ENCODE measurements around the gene GMDS. TPM values are rescaled to one million over a fixed set of nuclear protein-coding genes. Genes with fewer than 3 reads are reported as not detected.

GMDS gene
- total RNA-seq, 1 donor from 2014 or later: 44.5 TPM

DNA sequence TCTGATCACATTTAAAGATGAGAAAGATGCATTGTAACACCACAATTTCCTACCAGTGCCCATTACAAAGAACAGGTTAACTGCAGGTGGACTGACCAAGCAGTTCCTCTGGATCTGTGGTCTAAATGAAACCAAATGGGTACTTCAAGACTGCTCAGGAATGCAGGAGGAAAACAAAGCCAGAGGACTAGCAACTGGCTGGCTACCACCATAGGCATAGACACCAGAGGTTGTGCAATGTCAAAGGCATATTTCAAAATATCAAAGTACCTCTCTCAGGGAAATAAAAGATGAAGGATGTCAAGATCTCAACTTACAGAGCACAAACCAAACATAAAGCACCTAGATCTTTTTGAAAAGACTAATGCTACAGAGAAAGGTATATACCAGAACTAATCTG is 65.5 kb downstream of the GMDS start:
- H3K27ac Mint-ChIP-seq: no peak overlapping the region
- peaks cover 28% of the 10 kb centered on the region for H3K9me3 Mint-ChIP-seq
- H3K4me3 Mint-ChIP-seq: no peak overlapping the region
- no peak for DNase-seq (ENCODE audit: low spot score)
- H3K36me3 Mint-ChIP-seq (ENCODE audit: low read depth): peaks cover 5% of the 10 kb centered on the region
- H3K27me3 Mint-ChIP-seq (ENCODE audit: insufficient read depth): peaks cover 4% of the 10 kb centered on the region
- H3K4me1 Mint-ChIP-seq (ENCODE audit: low read depth): no peaks in the 10 kb centered on the region
- intact Hi-C loops (cut with micrococcal nuclease): no loop called here

DNA sequence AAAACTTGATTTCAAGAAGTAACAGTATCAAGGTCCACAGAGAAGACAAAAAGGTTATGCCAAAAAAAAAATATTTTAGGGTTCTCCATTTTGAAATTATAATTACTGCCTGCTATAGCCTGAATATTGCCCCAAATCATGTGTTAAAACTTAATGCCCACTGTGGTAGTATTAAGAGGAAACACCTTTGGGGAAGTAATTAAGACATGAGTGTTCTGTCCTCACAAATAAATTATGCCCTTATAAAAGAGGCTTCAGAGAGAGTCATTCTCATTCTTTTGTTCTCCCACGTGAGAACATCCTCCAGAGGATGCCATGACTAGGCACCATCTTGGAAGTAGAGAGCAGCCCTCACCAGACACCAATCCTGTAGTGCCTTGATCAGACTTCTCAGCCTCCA is 66.2 kb downstream of the GMDS start:
- intact Hi-C loops (cut with micrococcal nuclease): no loop called here
- Mint-ChIP-seq H3K36me3 (ENCODE audit: low read depth) (peaks cover 5% of the 10 kb centered on the region), H3K27me3 (ENCODE audit: insufficient read depth) (peaks cover 4% of the 10 kb centered on the region), H3K27ac (no peak overlapping the region), H3K4me1 (ENCODE audit: low read depth) (no peaks in the 10 kb centered on the region), H3K9me3 (peaks cover 28% of the 10 kb centered on the region), H3K4me3 (no peak overlapping the region)
- DNase-seq (ENCODE audit: low spot score): no peak

DNA sequence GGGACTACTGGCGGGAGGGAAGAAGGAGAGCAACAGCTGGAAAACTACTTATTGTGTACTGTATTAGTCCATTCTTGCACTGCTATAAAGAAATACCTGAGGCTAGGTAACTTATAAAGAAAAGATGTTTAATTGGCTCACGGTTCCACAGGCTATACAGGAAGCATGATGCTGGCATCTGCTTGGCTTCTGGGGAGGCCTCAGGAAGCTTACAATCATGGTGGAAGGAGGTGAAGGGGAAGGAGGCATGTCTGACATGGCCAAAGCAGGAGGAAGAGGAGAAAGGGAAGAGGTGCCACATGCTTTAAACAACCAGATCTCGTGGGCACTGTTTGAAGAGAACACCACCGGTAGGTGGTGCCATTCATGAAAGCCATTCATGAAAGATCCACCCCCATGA is 67.3 kb downstream of the GMDS start:
- Mint-ChIP-seq H3K27me3 (ENCODE audit: insufficient read depth) (peaks cover 4% of the 10 kb centered on the region), H3K36me3 (ENCODE audit: low read depth) (peaks cover 5% of the 10 kb centered on the region), H3K27ac (no peak overlapping the region), H3K4me1 (ENCODE audit: low read depth) (no peaks in the 10 kb centered on the region), H3K9me3 (peaks cover 28% of the 10 kb centered on the region), H3K4me3 (no peak overlapping the region)
- intact Hi-C loops (cut with micrococcal nuclease): no loop called here
- DNase-seq (ENCODE audit: low spot score): no peak

DNA sequence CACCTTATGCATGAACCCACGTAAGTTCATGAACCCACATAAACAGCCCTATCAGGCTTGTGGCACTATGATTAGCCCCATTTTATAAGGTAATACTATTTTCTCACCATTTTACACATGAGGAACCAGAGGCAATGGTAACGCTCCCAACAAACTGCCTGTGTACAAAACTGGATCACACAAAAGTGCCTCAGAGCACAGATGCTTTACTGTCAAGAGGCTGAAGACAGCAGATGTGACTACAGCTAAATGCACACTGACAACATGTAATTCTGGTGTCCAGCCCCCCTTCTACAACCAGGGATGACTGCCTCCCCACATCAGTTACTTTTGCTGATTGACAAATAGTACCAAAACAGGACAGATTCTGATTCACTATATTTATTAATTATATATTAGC is 69.6 kb downstream of the GMDS start:
- H3K27me3 Mint-ChIP-seq (ENCODE audit: insufficient read depth): peaks cover 4% of the 10 kb centered on the region
- peaks cover 5% of the 10 kb centered on the region for H3K36me3 Mint-ChIP-seq (ENCODE audit: low read depth)
- intact Hi-C loops (cut with micrococcal nuclease): no loop called here
- no peak overlapping the region for H3K4me3 Mint-ChIP-seq
- H3K4me1 Mint-ChIP-seq (ENCODE audit: low read depth): peaks cover 13% of the 10 kb centered on the region
- DNase-seq (ENCODE audit: low spot score): no peak
- H3K9me3 Mint-ChIP-seq: peaks cover 28% of the 10 kb centered on the region
- H3K27ac Mint-ChIP-seq: no peak overlapping the region

DNA sequence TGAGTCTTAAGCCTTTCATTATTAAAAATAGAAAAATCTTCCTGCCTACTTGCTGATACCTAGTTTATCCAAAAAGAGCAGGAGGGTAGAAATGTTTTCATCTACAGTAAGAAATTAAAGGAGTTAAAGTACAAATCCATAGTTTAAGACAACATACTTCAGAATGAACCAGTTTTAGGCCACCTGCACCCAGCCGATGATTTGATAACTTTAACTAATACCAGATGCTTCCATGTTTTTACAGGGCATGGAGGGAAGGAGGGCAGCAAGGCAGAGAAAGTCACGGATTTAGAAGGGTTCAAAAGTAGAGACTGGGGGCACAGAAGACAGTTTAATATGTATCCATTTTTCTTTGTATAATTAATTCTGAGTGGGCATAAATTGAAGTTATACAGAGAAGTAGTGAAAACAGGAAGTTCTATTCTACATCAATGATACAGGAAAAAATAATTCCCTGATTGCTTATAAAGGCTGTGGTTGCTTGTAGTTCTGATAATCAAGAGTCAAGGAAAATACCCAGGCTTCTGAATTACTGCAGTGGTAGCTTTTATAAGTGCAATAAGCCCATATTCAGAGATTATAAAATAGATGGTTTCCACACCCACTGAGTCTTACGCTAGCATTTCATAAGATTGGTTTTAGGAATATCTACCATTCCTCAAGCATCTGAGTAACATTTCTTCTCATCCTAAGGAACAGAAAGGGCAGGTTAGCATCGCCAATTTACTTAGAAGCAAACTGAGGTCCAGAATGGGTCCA is 72.0 kb downstream of the GMDS start:
- Mint-ChIP-seq H3K4me3 (no peak overlapping the region), H3K27me3 (ENCODE audit: insufficient read depth) (peaks cover 3% of the 10 kb centered on the region), H3K4me1 (ENCODE audit: low read depth) (peaks cover 13% of the 10 kb centered on the region), H3K9me3 (peaks cover 18% of the 10 kb centered on the region), H3K27ac (no peak overlapping the region), H3K36me3 (ENCODE audit: low read depth) (peaks cover 5% of the 10 kb centered on the region)
- intact Hi-C loops (cut with micrococcal nuclease): no loop called here
- no peak for DNase-seq (ENCODE audit: low spot score)

DNA sequence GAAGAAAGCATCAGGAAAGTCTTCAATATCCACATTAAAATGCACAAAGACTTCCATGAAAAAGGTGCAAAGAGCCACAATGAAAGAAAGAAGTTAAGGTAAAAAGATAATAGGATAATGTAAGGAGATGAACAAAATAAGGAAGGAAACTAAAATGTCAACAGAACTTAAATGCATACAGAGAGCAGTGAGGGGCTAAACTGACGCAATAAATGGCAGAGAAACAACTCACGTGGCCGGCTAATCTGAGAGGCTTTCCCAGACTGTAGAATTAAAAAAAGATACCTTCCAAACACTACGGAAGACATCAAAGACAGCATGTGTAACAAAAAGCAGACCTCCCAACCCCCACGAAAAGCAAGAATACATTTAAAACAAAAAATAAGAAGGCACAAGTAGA is 73.7 kb downstream of the GMDS start:
- Mint-ChIP-seq H3K36me3 (ENCODE audit: low read depth) (no peaks in the 10 kb centered on the region), H3K4me1 (ENCODE audit: low read depth) (peaks cover 13% of the 10 kb centered on the region), H3K27me3 (ENCODE audit: insufficient read depth) (no peaks in the 10 kb centered on the region), H3K4me3 (no peak overlapping the region), H3K27ac (no peak overlapping the region), H3K9me3 (peaks cover 2% of the 10 kb centered on the region)
- intact Hi-C loops (cut with micrococcal nuclease): no loop called here
- no peak for DNase-seq (ENCODE audit: low spot score)

DNA sequence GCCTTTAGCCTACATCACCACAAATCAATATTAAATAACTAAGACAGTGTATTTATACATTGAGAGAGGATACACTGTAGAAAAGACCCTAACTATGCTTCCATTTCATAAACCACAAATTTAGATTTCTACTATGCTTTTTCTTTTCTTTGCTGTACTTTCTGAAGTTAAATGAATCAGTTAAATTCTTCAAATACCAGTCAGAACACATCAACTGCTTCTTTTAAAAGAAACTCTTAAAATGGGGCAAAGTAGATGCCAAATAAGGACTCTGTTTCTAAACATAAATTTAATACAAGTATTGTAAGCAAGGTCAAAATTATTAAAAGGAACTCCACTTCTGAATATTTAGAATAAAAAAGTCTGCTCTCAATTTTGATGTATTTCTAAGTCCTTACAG is 76.9 kb downstream of the GMDS start:
- no peaks in the 10 kb centered on the region for H3K36me3 Mint-ChIP-seq (ENCODE audit: low read depth)
- no peak overlapping the region for H3K27ac Mint-ChIP-seq
- H3K27me3 Mint-ChIP-seq (ENCODE audit: insufficient read depth): no peaks in the 10 kb centered on the region
- no peak for DNase-seq (ENCODE audit: low spot score)
- H3K4me1 Mint-ChIP-seq (ENCODE audit: low read depth): peaks cover 14% of the 10 kb centered on the region
- intact Hi-C loops (cut with micrococcal nuclease): no loop called here
- H3K4me3 Mint-ChIP-seq: no peak overlapping the region
- H3K9me3 Mint-ChIP-seq: no peaks in the 10 kb centered on the region

DNA sequence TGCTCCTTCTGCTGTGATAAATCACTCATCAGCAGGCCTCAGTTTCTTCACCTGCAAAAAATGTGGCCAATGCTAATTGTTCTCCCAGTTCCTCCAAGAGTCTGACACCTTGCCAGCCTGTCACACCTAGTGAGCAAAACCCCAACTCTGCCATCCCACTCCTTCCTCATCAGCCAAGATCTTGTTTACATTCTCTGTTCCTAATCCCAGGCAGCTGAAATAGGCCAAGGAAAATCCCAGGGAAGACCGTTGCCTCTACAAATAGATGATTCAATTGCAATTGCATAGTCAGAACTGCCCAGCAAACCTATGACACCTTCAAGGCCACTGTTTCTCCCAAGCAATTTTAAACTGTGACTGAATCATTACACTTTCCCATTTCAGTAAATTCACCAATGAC is 78.7 kb downstream of the GMDS start:
- DNase-seq (ENCODE audit: low spot score): no peak
- no peak overlapping the region for H3K4me3 Mint-ChIP-seq
- H3K9me3 Mint-ChIP-seq: no peaks in the 10 kb centered on the region
- peaks cover 27% of the 10 kb centered on the region for H3K4me1 Mint-ChIP-seq (ENCODE audit: low read depth)
- no peaks in the 10 kb centered on the region for H3K27me3 Mint-ChIP-seq (ENCODE audit: insufficient read depth)
- no peak overlapping the region for H3K27ac Mint-ChIP-seq
- H3K36me3 Mint-ChIP-seq (ENCODE audit: low read depth): no peaks in the 10 kb centered on the region
- intact Hi-C loops (cut with micrococcal nuclease): no loop called here

DNA sequence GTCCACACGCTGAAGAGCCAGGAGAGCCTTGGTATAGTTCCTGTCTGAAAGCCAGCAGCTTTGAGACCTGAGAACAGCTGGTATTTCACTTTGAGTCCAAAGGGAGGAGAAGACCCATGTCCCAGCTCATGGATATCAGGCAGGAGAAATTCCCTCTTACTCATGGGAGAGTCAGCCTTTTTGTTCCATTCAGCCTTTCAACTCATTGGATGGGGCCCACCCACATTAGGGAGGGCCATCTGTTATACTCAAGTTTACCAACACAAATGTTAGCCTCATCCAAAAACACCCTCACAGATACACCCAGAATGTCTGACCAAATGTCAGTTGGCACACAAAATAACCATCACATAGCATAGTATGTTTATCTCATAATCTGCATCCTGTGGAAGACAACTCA is 80.1 kb downstream of the GMDS start:
- H3K4me3 Mint-ChIP-seq: no peak overlapping the region
- no peaks in the 10 kb centered on the region for H3K27me3 Mint-ChIP-seq (ENCODE audit: insufficient read depth)
- H3K4me1 Mint-ChIP-seq (ENCODE audit: low read depth): peaks cover 26% of the 10 kb centered on the region
- no peaks in the 10 kb centered on the region for H3K36me3 Mint-ChIP-seq (ENCODE audit: low read depth)
- DNase-seq (ENCODE audit: low spot score): no peak
- H3K27ac Mint-ChIP-seq: no peak overlapping the region
- intact Hi-C loops (cut with micrococcal nuclease): no loop called here
- H3K9me3 Mint-ChIP-seq: no peaks in the 10 kb centered on the region

DNA sequence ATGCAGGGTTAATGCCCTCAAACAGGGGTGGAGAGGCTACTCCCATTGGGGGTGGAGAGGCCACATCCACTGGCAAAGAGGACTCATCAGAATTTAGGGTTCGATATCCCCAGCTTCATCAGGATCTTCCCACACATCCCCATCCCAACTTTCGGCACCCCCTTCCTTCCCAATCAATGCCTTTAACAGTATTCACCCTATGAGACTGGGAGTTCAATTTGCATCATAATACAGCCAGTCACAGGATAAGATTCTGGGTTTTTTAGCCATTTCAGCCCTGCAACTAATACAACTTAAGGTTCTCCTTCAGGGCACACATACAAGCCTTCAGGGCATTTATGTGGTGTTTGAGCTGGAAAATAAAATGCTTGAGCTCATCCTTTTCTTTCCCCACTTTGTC is 80.9 kb downstream of the GMDS start:
- Mint-ChIP-seq H3K9me3 (no peaks in the 10 kb centered on the region), H3K4me3 (no peak overlapping the region)

DNA sequence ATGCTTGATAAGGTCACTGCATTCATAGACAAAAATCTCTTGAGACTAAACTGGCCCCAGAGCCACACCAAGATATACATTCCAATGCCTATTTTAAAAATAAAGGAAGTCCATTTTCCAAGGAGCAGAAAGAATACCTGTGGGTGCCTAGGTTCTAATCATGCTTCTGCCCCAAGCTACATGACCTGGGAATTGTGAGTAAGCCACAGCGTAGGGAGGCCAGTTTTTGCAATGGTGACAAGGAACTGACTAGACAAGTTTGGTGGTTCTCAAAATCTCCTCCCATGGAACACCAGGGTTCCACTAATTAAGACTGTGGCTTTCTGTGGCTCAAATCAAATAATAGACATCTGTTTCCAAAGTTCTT is 83.3 kb downstream of the GMDS start:
- Mint-ChIP-seq H3K27me3 (ENCODE audit: insufficient read depth) (no peaks in the 10 kb centered on the region), H3K4me3 (no peak overlapping the region), H3K27ac (peak overlapping the region; percentile 16), H3K36me3 (ENCODE audit: low read depth) (no peaks in the 10 kb centered on the region), H3K9me3 (no peaks in the 10 kb centered on the region), H3K4me1 (ENCODE audit: low read depth) (peaks cover 46% of the 10 kb centered on the region)
- DNase-seq (ENCODE audit: low spot score): no peak
- intact Hi-C loops (cut with micrococcal nuclease): loop anchor here (1.0 kb wide), 1 partner anchor 51 kb away; no protein-coding TSS in a partner anchor

More for the DNA sequence above, 80.9 kb downstream of the GMDS start:
- H3K36me3 Mint-ChIP-seq (ENCODE audit: low read depth): no peaks in the 10 kb centered on the region
- no peaks in the 10 kb centered on the region for H3K27me3 Mint-ChIP-seq (ENCODE audit: insufficient read depth)
- H3K4me1 Mint-ChIP-seq (ENCODE audit: low read depth): peaks cover 26% of the 10 kb centered on the region
- no peak for DNase-seq (ENCODE audit: low spot score)
- intact Hi-C loops (cut with micrococcal nuclease): no loop called here
- H3K27ac Mint-ChIP-seq: no peak overlapping the region

DNA sequence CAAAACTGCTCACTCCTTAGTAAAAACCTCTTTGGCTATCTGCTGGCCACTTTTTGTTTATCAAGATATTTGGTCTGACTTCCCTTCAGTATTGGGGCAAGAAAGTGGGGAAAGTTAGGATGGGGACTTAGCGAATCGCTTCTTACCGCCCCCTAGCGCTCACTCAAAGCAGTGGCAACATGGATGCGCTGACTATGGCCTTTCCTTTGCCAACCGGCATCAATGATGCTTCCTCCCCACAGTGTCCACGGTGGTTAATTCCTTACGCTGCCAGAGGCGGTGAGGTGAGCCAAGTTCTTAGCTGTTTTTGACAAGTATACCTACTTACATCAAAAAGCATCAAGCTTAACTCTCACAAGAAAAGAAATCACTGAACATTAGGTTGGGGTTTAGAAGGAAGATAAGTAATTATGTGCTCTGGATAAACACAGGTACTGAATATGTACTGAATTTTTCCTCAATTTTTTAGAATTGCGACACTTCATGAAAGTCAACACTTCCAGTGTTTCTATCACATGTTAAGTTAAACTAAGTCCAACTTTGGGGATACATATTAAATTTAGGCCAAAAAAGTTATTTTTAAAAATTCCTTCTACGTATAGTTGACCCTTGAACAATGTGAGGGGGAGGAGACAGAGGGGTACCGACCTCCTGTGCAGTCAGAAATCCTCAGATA is 86.7 kb downstream of the GMDS start:
- H3K27me3 Mint-ChIP-seq (ENCODE audit: insufficient read depth): no peaks in the 10 kb centered on the region
- H3K4me3 Mint-ChIP-seq: no peak overlapping the region
- H3K27ac Mint-ChIP-seq: no peak overlapping the region
- intact Hi-C loops (cut with micrococcal nuclease): no loop called here
- no peaks in the 10 kb centered on the region for H3K9me3 Mint-ChIP-seq
- no peak for DNase-seq (ENCODE audit: low spot score)
- no peaks in the 10 kb centered on the region for H3K36me3 Mint-ChIP-seq (ENCODE audit: low read depth)
- H3K4me1 Mint-ChIP-seq (ENCODE audit: low read depth): peaks cover 48% of the 10 kb centered on the region

DNA sequence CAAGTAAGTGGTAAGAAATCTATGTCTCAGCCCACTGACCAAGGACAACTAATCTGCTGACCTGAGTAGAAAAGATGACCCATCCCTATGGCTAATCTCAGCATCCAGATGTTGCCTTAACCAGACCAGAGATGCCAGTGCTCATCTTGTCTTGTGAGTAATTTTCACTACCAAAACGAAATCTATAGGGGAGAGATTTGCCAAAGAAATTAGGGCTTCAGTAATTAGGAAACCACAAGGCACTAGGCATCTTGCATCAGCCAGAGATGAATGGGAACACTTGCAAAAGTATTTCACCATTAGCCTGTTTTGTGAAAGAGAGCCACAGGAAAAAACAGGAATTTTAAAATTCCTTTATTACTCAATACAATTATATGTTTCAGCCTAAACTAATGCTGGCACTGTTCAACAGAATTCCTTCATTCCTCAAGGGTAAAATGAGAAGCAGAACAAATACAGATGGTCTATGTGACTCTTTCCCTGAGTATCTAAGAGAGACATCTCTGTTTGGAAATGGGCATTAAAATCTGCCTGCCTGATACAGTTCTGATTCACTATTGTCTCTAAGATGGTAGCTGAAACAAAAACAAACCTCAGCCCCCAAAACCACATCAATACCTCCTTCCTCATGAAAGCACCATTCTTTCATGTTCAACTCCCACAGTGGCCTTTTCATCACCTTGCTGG is 87.8 kb downstream of the GMDS start:
- intact Hi-C loops (cut with micrococcal nuclease): no loop called here
- H3K4me3 Mint-ChIP-seq: no peak overlapping the region
- no peaks in the 10 kb centered on the region for H3K9me3 Mint-ChIP-seq
- peaks cover 3% of the 10 kb centered on the region for H3K27me3 Mint-ChIP-seq (ENCODE audit: insufficient read depth)
- no peak overlapping the region for H3K27ac Mint-ChIP-seq
- no peaks in the 10 kb centered on the region for H3K36me3 Mint-ChIP-seq (ENCODE audit: low read depth)
- H3K4me1 Mint-ChIP-seq (ENCODE audit: low read depth): peaks cover 39% of the 10 kb centered on the region
- no peak for DNase-seq (ENCODE audit: low spot score)

All from activated T-helper 1 cell treated with anti-CD3 and anti-CD28 coated beads, Interleukin-12 subunit alpha, Interleukin-12 subunit beta, Interleukin-2, Interleukin-4 antibody, amounts not matched to agents 30 ng/mL and 10 ng/mL and 1 ng/mL, durations not matched to agents 14 hours and 24 hours and 36 hours (primary cell).